Trophoblast cell (in vitro differentiated cells and primary cell): Measurements from ENCODE around the gene GLI2.

ENCODE experiments used
- DNase-seq, 2 donors: peaks; one replicate each; pipeline ENCODE4 v3.0.0-alpha.2; 2016
- H2AFZ ChIP-seq: 2 replicates; pipeline ENCODE4 v1.6.1; 2013; ENCODE audit warnings: low read length, moderate library complexity, mild to moderate bottlenecking; ENCODE audit not compliant: insufficient read depth, poor library complexity
- H2AK5ac ChIP-seq: 2 replicates; pipeline ENCODE4 v1.6.1; 2013; ENCODE audit warnings: mild to moderate bottlenecking, low read length
- H2BK120ac ChIP-seq: 2 replicates; pipeline ENCODE4 v1.6.1; 2013; ENCODE audit warnings: low read length, mild to moderate bottlenecking, moderate library complexity; ENCODE audit not compliant: insufficient read depth, poor library complexity
- H2BK12ac ChIP-seq: 2 replicates; pipeline ENCODE4 v1.6.1; 2013; ENCODE audit warnings: mild to moderate bottlenecking, low read length, moderate library complexity
- H2BK5ac ChIP-seq: 2 replicates; pipeline ENCODE4 v1.6.1; 2013; ENCODE audit warnings: low read length, low read depth, moderate library complexity, mild to moderate bottlenecking; ENCODE audit not compliant: poor library complexity
- H3K14ac ChIP-seq: 2 replicates; pipeline ENCODE4 v1.6.1; 2013; ENCODE audit warnings: mild to moderate bottlenecking, low read length
- H3K18ac ChIP-seq: 2 replicates; pipeline ENCODE4 v1.6.1; 2013; ENCODE audit warnings: mild to moderate bottlenecking, low read length
- H3K23ac ChIP-seq: 2 replicates; pipeline ENCODE4 v1.6.1; 2013; ENCODE audit warnings: low read length
- H3K27ac ChIP-seq: 2 replicates; pipeline ENCODE4 v1.5.1; 2013; ENCODE audit warnings: low read depth, mild to moderate bottlenecking, inconsistent platforms, low read length, moderate library complexity
- H3K27me3 ChIP-seq: 2 replicates; pipeline ENCODE4 v1.6.1; 2013; ENCODE audit warnings: inconsistent platforms, mild to moderate bottlenecking, low read length, moderate library complexity; ENCODE audit not compliant: insufficient read depth
- H3K36me3 ChIP-seq, 2 experiments: 1 replicate in 1 of 2; 2 replicates in 1 of 2; pipeline ENCODE4 v1.6.1; 2013; ENCODE audit warnings: low read length in 2 of 2, mild to moderate bottlenecking in 2 of 2, moderate library complexity in 1 of 2; ENCODE audit not compliant: insufficient read depth in 2 of 2, control insufficient read depth in 1 of 2
- H3K4ac ChIP-seq: 2 replicates; pipeline ENCODE4 v1.6.1; 2013; ENCODE audit warnings: low read depth, mild to moderate bottlenecking, low read length, moderate library complexity
- H3K4me1 ChIP-seq, 2 experiments: 1 replicate in 1 of 2; 2 replicates in 1 of 2; pipeline ENCODE4 v1.6.1; 2013; ENCODE audit warnings: low read length in 2 of 2, mild to moderate bottlenecking in 2 of 2, moderate library complexity in 1 of 2; ENCODE audit not compliant: insufficient read depth in 2 of 2, control insufficient read depth in 1 of 2
- H3K4me2 ChIP-seq: 2 replicates; pipeline ENCODE4 v1.6.1; 2013; ENCODE audit warnings: inconsistent platforms, mild to moderate bottlenecking, low read length, moderate library complexity
- H3K4me3 ChIP-seq: 2 replicates; pipeline ENCODE4 v1.5.1; 2013; ENCODE audit warnings: mild to moderate bottlenecking, low read depth, low read length, inconsistent platforms
- H3K79me1 ChIP-seq: one replicate; pipeline ENCODE4 v1.6.1; 2013; ENCODE audit warnings: low read length
- H3K79me2 ChIP-seq: 2 replicates; pipeline ENCODE4 v1.6.1; 2013; ENCODE audit warnings: low read length, mild to moderate bottlenecking; ENCODE audit not compliant: control insufficient read depth, insufficient read depth, poor library complexity
- H3K9ac ChIP-seq: 2 replicates; pipeline ENCODE4 v1.6.1; 2013; ENCODE audit warnings: mild to moderate bottlenecking, low read length
- H3K9me3 ChIP-seq: 2 replicates; pipeline ENCODE4 v1.6.1; 2013; ENCODE audit warnings: low read depth, mild to moderate bottlenecking, control low read depth, inconsistent platforms, low read length; ENCODE audit not compliant: insufficient read depth
- H4K12ac ChIP-seq: 2 replicates; pipeline ENCODE4 v1.6.1; 2013; ENCODE audit warnings: low read depth, mild to moderate bottlenecking, low read length, moderate library complexity
- H4K8ac ChIP-seq: 2 replicates; pipeline ENCODE4 v1.6.1; 2013; ENCODE audit warnings: low read depth, mild to moderate bottlenecking, low read length, moderate library complexity
- H4K91ac ChIP-seq: one replicate; pipeline ENCODE4 v1.6.1; 2013; ENCODE audit warnings: low read depth, mild to moderate bottlenecking, low read length, moderate library complexity
- WGBS: extraction: QIAGEN DNeasy Blood & Tissue Kit; methylation state at CpG from one replicate; pipeline ENCODE4 v1.1.7; 2013; ENCODE audit warnings: missing lambda C conversion rate; ENCODE audit not compliant: insufficient read length, insufficient coverage; ENCODE audit errors: extremely low coverage; 5-methylcytosine and 5-hydroxymethylcytosine counted together

The GLI2 gene

GRCh38 chr2:120733238-120733932 lies 2.3 kb upstream of the GLI2 start:
- no peak overlapping the region for H3K9ac ChIP-seq
- H3K36me3 ChIP-seq, result no peaks in the 10 kb centered on the region
- H3K4ac ChIP-seq, result no peak overlapping the region
- no peak for DNase-seq
- peaks cover 7% of the 10 kb centered on the region for H3K79me1 ChIP-seq
- H3K23ac ChIP-seq, result no peak overlapping the region
- no peak overlapping the region for H2BK12ac ChIP-seq
- no peak overlapping the region for H3K4me3 ChIP-seq
- H3K4me1 ChIP-seq, result peaks cover 8 to 18% of the 10 kb centered on the region in 2 experiments
- no peak overlapping the region for H4K12ac ChIP-seq
- no peak overlapping the region for H2BK120ac ChIP-seq
- H4K8ac ChIP-seq, result no peak overlapping the region
- no peak overlapping the region for H2BK5ac ChIP-seq
- H3K27me3 ChIP-seq, result peaks cover 19% of the 10 kb centered on the region
- no peak overlapping the region for H3K14ac ChIP-seq
- no peaks in the 10 kb centered on the region for H3K9me3 ChIP-seq
- no peak overlapping the region for H3K4me2 ChIP-seq
- peaks cover 3% of the 10 kb centered on the region for H3K79me2 ChIP-seq
- no CpG with 5 or more reads among the region's 10 CpGs for WGBS
- H3K18ac ChIP-seq, result no peak overlapping the region
- no peak overlapping the region for H3K27ac ChIP-seq
- H2AK5ac ChIP-seq, result no peak overlapping the region
- no peak overlapping the region for H2AFZ ChIP-seq
- no peak overlapping the region for H4K91ac ChIP-seq

GRCh38 chr2:120734930-120735651 lies 577 bp upstream of the GLI2 start:
- Histone ChIP-seq H2AFZ (no peak overlapping the region), H2BK120ac (no peak overlapping the region), H3K27ac (no peak overlapping the region), H3K4me3 (no peak overlapping the region), H3K23ac (no peak overlapping the region), H3K4me1 (peaks cover 8 to 22% of the 10 kb centered on the region in 2 experiments), H3K14ac (no peak overlapping the region), H3K27me3 (peaks cover 19% of the 10 kb centered on the region), H2BK5ac (no peak overlapping the region), H3K9me3 (no peaks in the 10 kb centered on the region), H3K79me2 (peaks cover 3% of the 10 kb centered on the region), H3K9ac (no peak overlapping the region), H3K18ac (no peak overlapping the region), H2BK12ac (no peak overlapping the region), H4K12ac (no peak overlapping the region), H4K91ac (no peak overlapping the region), H3K79me1 (peaks cover 7% of the 10 kb centered on the region), H4K8ac (no peak overlapping the region), H3K4ac (no peak overlapping the region), H3K36me3 (no peaks in the 10 kb centered on the region), H2AK5ac (no peak overlapping the region), H3K4me2 (peak overlapping the region; percentile 95)
- WGBS, result no CpG with 5 or more reads among the region's 40 CpGs
- DNase-seq, result no peak

GRCh38 chr2:120736202-120736623 lies 545 bp downstream of the GLI2 start:
- peak overlapping the region; percentile 78 for H3K4me3 ChIP-seq
- H2AK5ac ChIP-seq, result no peak overlapping the region
- peak overlapping the region; percentile 5 for H2BK12ac ChIP-seq
- H3K23ac ChIP-seq, result no peak overlapping the region
- peaks cover 10 to 28% of the 10 kb centered on the region in 2 experiments for H3K4me1 ChIP-seq
- H3K4me2 ChIP-seq, result peak overlapping the region; percentile 95
- H3K27me3 ChIP-seq, result peaks cover 19% of the 10 kb centered on the region
- peaks cover 7% of the 10 kb centered on the region for H3K79me1 ChIP-seq
- H3K9ac ChIP-seq, result peak overlapping the region; percentile 88
- H3K18ac ChIP-seq, result peak overlapping the region; percentile 86
- no peaks in the 10 kb centered on the region for H3K9me3 ChIP-seq
- WGBS, result no CpG with 5 or more reads among the region's 38 CpGs
- peak overlapping the region; percentile 17 for H3K27ac ChIP-seq
- H4K91ac ChIP-seq, result peak overlapping the region; percentile 45
- peak overlapping the region; percentile 8 for H3K14ac ChIP-seq
- peak overlapping the region; percentile 36 for H2BK5ac ChIP-seq
- H4K12ac ChIP-seq, result peak overlapping the region; percentile 70
- peaks cover 3% of the 10 kb centered on the region for H3K79me2 ChIP-seq
- no peak overlapping the region for H3K4ac ChIP-seq
- H4K8ac ChIP-seq, result peak overlapping the region; percentile 50
- peak overlapping the region; percentile 21 for H2BK120ac ChIP-seq
- H2AFZ ChIP-seq, result peak overlapping the region; percentile 92
- peak in 1 of 2 donors; percentile 15 for DNase-seq
- H3K36me3 ChIP-seq, result no peaks in the 10 kb centered on the region

- H2AFZ ChIP-seq, result peak overlapping the region; percentile 92
- H4K91ac ChIP-seq, result peak overlapping the region; percentile 45
- peak overlapping the region; percentile 78 for H3K4me3 ChIP-seq
- H3K23ac ChIP-seq, result no peak overlapping the region
- H3K36me3 ChIP-seq, result no peaks in the 10 kb centered on the region
- H2BK120ac ChIP-seq, result peak overlapping the region; percentile 53
- H3K9ac ChIP-seq, result peak overlapping the region; percentile 88
- H3K4me2 ChIP-seq, result peak overlapping the region; percentile 95
- H3K9me3 ChIP-seq, result no peaks in the 10 kb centered on the region
- peaks cover 6% of the 10 kb centered on the region for H3K79me2 ChIP-seq
- H3K18ac ChIP-seq, result peak overlapping the region; percentile 86
- H3K14ac ChIP-seq, result peak overlapping the region; percentile 34
- peak overlapping the region; percentile 17 for H3K27ac ChIP-seq
- peaks cover 11% of the 10 kb centered on the region for H3K79me1 ChIP-seq
- no peak overlapping the region for H2BK5ac ChIP-seq
- H3K27me3 ChIP-seq, result peaks cover 19% of the 10 kb centered on the region
- peak overlapping the region; percentile 70 for H4K12ac ChIP-seq
- H3K4ac ChIP-seq, result no peak overlapping the region
- H2AK5ac ChIP-seq, result no peak overlapping the region
- no peak for DNase-seq
- H3K4me1 ChIP-seq, result peaks cover 13 to 29% of the 10 kb centered on the region in 2 experiments
- peak overlapping the region; percentile 50 for H4K8ac ChIP-seq
- no CpG with 5 or more reads among the region's 48 CpGs for WGBS
- H2BK12ac ChIP-seq, result peak overlapping the region; percentile 73
Measured at GRCh38 chr2:120736624-120737339, 1.1 kb downstream of the GLI2 start.
